Measurements from ENCODE around the gene GAB2. TPM values are rescaled to one million over a fixed set of nuclear protein-coding genes. Genes with fewer than 3 reads are reported as not detected.

Gene GAB2
- total RNA-seq, 1 experiment from 2014 or later, result 10.0 TPM

- H3K4me1 ChIP-seq (ENCODE audit: control insufficient read depth, insufficient read depth, low read length), result peaks cover 9% of the 10 kb centered on the region
- TF ChIP-seq SIN3A (IDR thresholded peaks at IDR 0.05; ENCODE audit: borderline replicate concordance, insufficient read depth, low read depth, low read length), result no peak
- no peak for TF ChIP-seq POLR2AphosphoS5 (IDR thresholded peaks at IDR 0.05; ENCODE audit: low read depth, low read length)
- no peak for TF ChIP-seq CTCF (IDR thresholded peaks at IDR 0.05)
- no peak for TF ChIP-seq REST (IDR thresholded peaks at IDR 0.05; ENCODE audit: insufficient read depth in 1 of 2, low read depth in 2 of 2, low read length in 1 of 2)
- no peak for TF ChIP-seq TCF7L2 (IDR thresholded peaks at IDR 0.05; ENCODE audit: low read depth, low read length)
- no TSS peak for BruUV-seq (replicated peaks)
- no peaks in the 10 kb centered on the region for H3K9me3 ChIP-seq (ENCODE audit: control insufficient read depth, insufficient read depth, low read depth, low read length)
- no peak for DNase-seq (ENCODE audit: low read depth, low spot score)
- H3K27ac ChIP-seq (ENCODE audit: low read length), result no peak overlapping the region
- no peaks in the 10 kb centered on the region for H3K36me3 ChIP-seq (ENCODE audit: control insufficient read depth, insufficient read depth, low read length)
- no peak overlapping the region for H3K4me3 ChIP-seq (ENCODE audit: low read depth in 2 of 2, low read length in 2 of 2)
- in situ Hi-C loops (cut with HindIII; ENCODE audit: low pct_unique_long_range_greater_than_20kb, low sequenced_read_pairs), result no loop called here
- no peaks in the 10 kb centered on the region for H3K27me3 ChIP-seq (ENCODE audit: control insufficient read depth, insufficient read depth, low read length)
- ChIA-PET POLR2A (no interaction called here), CTCF (no interaction called here)
- no peak for ATAC-seq
- intact Hi-C loops (cut with micrococcal nuclease; ENCODE audit: unreplicated experiment), result no loop called here
Measured at GRCh38 chr11:78424334-78425270, 7.0 kb upstream of the GAB2 start.

- ATAC-seq (no peak), DNase-seq (ENCODE audit: low read depth, low spot score) (no peak)
- ChIA-PET POLR2A (no interaction called here), CTCF (no interaction called here)
- BruUV-seq (replicated peaks), result no TSS peak
- no peak overlapping the region for H3K4me3 ChIP-seq (ENCODE audit: low read depth in 2 of 2, low read length in 2 of 2)
- intact Hi-C loops (cut with micrococcal nuclease; ENCODE audit: unreplicated experiment) (no loop called here), in situ Hi-C loops (cut with HindIII; ENCODE audit: low pct_unique_long_range_greater_than_20kb, low sequenced_read_pairs) (no loop called here)
- TF ChIP-seq SIN3A (IDR thresholded peaks at IDR 0.05; ENCODE audit: borderline replicate concordance, insufficient read depth, low read depth, low read length), result no peak
- TF ChIP-seq POLR2AphosphoS5 (IDR thresholded peaks at IDR 0.05; ENCODE audit: low read depth, low read length), result no peak
- no peak for TF ChIP-seq REST (IDR thresholded peaks at IDR 0.05; ENCODE audit: insufficient read depth in 1 of 2, low read depth in 2 of 2, low read length in 1 of 2)
- no peaks in the 10 kb centered on the region for H3K9me3 ChIP-seq (ENCODE audit: control insufficient read depth, insufficient read depth, low read depth, low read length)
- no peak overlapping the region for H3K27ac ChIP-seq (ENCODE audit: low read length)
- no peaks in the 10 kb centered on the region for H3K36me3 ChIP-seq (ENCODE audit: control insufficient read depth, insufficient read depth, low read length)
- H3K27me3 ChIP-seq (ENCODE audit: control insufficient read depth, insufficient read depth, low read length), result peaks cover 2% of the 10 kb centered on the region; the same call in 1 of the 2 replicates
- H3K4me1 ChIP-seq (ENCODE audit: control insufficient read depth, insufficient read depth, low read length), result peaks cover 23% of the 10 kb centered on the region
Measured at GRCh38 chr11:78423241-78423640, 5.6 kb upstream of the GAB2 start.
